Duodenal mucosa (tissue), 2 donors: ENCODE measurements around the gene MRPS15.

Experiments used
- H3K27ac ChIP-seq: one replicate; pipeline ENCODE4 v1.7.0; 2013; ENCODE audit warnings: low read depth, low read length
- H3K27me3 ChIP-seq, 2 donors: one replicate each; pipeline ENCODE4 v1.7.0; 2013; ENCODE audit warnings: low read length in 2 of 2, control low read depth in 1 of 2; ENCODE audit not compliant: insufficient read depth in 2 of 2, control insufficient read depth in 1 of 2
- H3K36me3 ChIP-seq, 2 donors: one replicate each; pipeline ENCODE4 v1.7.0; 2013; ENCODE audit warnings: low read length in 2 of 2, control low read depth in 1 of 2; ENCODE audit not compliant: insufficient read depth in 2 of 2, control insufficient read depth in 1 of 2
- H3K4me1 ChIP-seq, 2 donors: one replicate each; pipeline ENCODE4 v1.7.0; 2013; ENCODE audit warnings: low read length in 2 of 2, control low read depth in 1 of 2; ENCODE audit not compliant: insufficient read depth in 2 of 2, control insufficient read depth in 1 of 2
- H3K4me3 ChIP-seq, 2 donors: one replicate each; pipeline ENCODE4 v1.7.0; 2013; ENCODE audit warnings: low read length in 2 of 2, low read depth in 1 of 2
- H3K9ac ChIP-seq, 2 donors: one replicate each; pipeline ENCODE4 v1.7.0; 2013; ENCODE audit warnings: low read length in 2 of 2, low read depth in 1 of 2
- H3K9me3 ChIP-seq, 2 donors: one replicate each; pipeline ENCODE4 v1.7.0; 2013; ENCODE audit warnings: low read length in 2 of 2, control low read depth in 1 of 2; ENCODE audit not compliant: control insufficient read depth in 1 of 2

The MRPS15 gene

DNA sequence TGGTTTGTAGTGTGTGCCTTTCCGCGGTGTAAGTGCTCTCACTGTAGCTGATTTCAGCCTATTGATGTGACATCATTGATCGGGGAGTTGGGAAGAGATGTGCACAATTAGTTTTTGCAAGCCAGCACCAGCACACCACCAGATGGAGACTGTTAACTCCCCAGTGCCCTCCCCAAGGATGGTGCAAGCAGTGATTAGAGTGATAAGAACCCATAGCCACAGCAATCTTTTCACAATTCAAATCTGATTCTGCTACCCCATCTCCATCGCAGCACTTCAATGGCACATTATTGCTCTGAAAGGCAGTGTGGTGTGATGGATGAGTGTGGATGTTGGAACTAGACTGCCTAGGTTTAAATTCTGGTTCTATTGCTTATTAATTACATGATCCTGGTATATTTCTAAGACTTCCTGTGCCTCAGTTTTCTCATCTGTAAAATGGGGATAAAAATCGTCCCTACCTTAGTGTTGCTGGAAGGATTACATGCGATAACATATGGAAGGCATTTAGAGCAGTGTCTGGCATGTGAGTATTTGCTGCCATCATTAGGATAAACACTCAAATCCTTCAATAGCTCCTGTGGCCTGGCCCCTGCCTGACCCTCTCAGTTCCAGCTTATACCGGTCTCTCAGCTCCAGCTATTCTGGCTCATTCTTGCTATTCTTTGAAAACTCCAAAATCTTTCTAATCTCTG, 11.9 kb upstream of the MRPS15 start:
- Histone ChIP-seq H3K27me3 (no peaks in the 10 kb centered on the region), H3K9me3 (no peaks in the 10 kb centered on the region), H3K4me3 (no peak overlapping the region), H3K4me1 (no peaks in the 10 kb centered on the region), H3K36me3 (no peaks in the 10 kb centered on the region), H3K9ac (no peak overlapping the region), H3K27ac (no peak overlapping the region)

DNA sequence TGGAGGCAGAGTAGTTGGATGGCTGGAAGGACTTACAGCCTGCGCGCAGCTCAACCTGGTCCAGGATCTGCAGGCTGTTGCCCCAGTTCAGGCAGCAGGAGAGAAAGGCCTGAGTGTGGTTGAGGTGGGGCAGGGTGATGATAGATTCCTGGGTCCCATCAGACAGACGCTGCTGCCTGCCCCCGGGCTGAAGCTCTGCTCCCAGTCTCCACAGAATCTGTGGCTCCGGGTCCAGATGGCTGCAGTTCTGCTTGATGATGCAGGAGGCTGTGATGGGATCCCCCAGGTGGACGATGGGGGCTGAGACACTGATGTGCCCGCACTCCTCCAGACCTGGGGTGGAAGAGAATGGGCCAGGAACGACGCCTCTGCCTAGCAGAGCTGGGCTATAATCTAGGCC, 11.2 kb upstream of the MRPS15 start:
- Histone ChIP-seq H3K27me3 (no peaks in the 10 kb centered on the region), H3K9ac (no peak overlapping the region), H3K9me3 (no peaks in the 10 kb centered on the region), H3K4me3 (no peak overlapping the region), H3K36me3 (no peaks in the 10 kb centered on the region), H3K27ac (no peak overlapping the region), H3K4me1 (no peaks in the 10 kb centered on the region)

DNA sequence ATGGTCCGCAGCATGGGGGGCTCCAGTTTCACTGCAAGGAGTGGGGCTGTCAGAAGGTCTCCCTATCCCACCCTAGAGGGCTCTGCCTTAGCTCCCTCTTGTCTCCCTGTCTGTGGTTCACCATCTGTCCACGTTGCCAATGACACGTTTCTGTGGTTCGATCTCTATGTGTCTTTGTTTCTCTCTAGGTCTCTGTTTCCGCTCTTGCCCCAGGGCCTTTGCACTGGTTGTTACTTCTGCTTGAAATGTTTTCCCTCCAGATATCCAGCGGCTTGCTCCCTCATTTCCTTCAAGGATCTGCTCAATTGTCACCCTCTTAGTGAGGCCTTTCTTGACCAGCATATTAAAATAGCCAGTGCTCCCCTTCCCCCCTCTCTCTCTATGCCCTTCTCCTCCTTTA, 8.5 kb upstream of the MRPS15 start:
- no peak overlapping the region for H3K9ac ChIP-seq
- no peaks in the 10 kb centered on the region for H3K36me3 ChIP-seq
- no peak overlapping the region for H3K4me3 ChIP-seq
- no peaks in the 10 kb centered on the region for H3K27me3 ChIP-seq
- no peak overlapping the region for H3K27ac ChIP-seq
- no peaks in the 10 kb centered on the region for H3K9me3 ChIP-seq
- H3K4me1 ChIP-seq: no peaks in the 10 kb centered on the region

DNA sequence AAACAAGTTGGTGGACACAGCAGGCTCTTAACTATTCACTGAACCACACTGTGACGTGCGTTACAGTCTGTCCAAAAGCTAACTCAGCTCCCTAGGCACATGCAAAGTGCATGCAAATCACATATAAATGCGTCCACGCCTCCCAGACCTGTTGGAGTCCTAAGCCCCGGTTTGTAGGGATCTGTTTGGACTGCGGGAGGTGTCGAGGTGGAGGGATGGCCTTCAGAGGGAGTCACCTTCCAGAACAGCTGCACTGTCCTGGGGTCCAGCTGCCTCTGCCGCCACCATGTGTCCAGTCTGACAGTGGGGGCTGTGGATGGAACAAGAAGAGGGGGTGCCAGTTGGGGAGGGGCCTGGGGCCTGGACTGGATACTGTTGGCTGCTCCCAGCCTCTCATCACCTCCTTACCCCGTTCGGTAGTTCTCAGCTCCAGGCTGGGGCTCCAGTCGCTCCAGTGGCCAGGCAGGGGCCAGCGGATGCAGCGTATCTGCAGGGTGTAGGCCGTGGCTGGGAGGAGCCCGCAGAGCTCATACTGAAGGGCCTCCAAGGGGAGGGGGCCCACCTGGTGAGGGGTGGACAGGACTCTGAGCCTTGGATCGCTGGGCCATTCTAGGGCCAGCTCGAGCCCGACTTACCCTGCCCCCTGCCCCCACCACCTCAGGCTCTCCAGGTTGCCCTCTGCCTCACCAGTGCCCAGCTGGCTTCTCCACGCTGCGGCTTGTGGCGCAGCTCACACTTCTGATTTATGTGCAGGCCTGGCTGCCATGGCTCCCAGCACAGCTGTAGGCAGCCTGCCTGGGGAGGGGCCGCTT, 7.9 kb upstream of the MRPS15 start:
- no peak overlapping the region for H3K9ac ChIP-seq
- no peak overlapping the region for H3K27ac ChIP-seq
- no peaks in the 10 kb centered on the region for H3K4me1 ChIP-seq
- H3K27me3 ChIP-seq: no peaks in the 10 kb centered on the region
- no peaks in the 10 kb centered on the region for H3K36me3 ChIP-seq
- no peak overlapping the region for H3K4me3 ChIP-seq
- no peaks in the 10 kb centered on the region for H3K9me3 ChIP-seq

DNA sequence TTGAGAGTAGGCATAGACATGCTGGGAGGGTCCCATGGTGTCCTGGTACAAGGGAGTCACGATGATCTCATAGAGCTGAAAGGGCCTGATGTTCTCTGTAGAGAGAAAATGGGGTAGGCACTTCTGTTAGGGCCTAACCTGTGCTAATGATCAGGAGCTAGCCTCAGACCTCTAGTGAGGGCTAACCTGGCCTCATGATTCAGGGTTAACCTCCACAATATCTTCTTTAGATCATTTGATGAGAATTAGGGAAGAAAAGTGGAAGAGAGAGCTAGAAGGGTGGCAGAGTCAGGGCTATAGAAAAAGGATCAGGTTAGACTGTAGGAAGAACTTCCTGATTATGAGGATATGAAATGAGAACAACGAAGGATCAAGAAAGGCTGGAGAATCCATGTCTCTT, 5.0 kb upstream of the MRPS15 start:
- Histone ChIP-seq H3K9ac (no peak overlapping the region), H3K27me3 (no peaks in the 10 kb centered on the region), H3K36me3 (no peaks in the 10 kb centered on the region), H3K9me3 (no peaks in the 10 kb centered on the region), H3K27ac (no peak overlapping the region), H3K4me3 (no peak overlapping the region), H3K4me1 (peaks cover 5 to 10% of the 10 kb centered on the region in 2 donors)

DNA sequence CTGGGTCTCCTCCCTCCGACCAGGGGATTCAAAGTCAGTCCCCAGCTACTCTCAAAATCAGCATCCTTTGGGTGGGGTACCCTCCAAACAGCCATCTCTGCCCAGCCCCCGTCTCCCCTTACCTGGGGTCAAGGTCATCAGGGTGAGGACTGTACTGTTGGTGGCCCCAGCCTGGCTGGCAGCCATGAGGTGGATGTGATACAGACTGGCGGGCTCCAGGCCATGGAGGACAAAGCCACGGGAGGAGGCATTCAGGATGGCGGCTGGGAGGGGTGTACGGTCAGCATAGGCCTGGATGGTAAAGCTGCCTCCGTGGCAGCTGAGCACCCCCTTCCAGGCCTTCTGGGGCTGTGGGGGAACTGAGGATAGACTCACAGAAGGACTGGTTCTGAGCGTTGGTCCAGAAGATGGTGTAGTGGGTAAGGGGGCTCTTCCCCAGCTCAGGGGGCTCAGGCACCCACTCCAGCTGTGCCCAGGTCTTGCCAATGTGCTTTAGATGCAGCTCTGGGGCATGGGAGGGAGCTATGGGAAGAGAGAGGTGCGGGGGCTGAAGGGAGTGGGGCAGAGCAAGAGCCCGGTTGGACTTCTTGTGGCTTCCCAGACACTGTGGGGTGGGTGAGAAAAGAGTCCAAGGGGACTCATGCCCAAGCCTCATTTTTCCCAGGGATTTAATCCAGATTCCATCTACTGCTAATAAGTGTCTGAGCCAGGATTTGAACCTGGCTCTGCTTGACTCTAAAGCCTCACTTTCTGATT, 3.7 kb upstream of the MRPS15 start:
- no peak overlapping the region for H3K27ac ChIP-seq
- no peaks in the 10 kb centered on the region for H3K9me3 ChIP-seq
- H3K4me1 ChIP-seq: peaks cover 11 to 16% of the 10 kb centered on the region in 2 donors
- no peak overlapping the region for H3K4me3 ChIP-seq
- H3K36me3 ChIP-seq: no peaks in the 10 kb centered on the region
- no peaks in the 10 kb centered on the region for H3K27me3 ChIP-seq
- no peak overlapping the region for H3K9ac ChIP-seq

DNA sequence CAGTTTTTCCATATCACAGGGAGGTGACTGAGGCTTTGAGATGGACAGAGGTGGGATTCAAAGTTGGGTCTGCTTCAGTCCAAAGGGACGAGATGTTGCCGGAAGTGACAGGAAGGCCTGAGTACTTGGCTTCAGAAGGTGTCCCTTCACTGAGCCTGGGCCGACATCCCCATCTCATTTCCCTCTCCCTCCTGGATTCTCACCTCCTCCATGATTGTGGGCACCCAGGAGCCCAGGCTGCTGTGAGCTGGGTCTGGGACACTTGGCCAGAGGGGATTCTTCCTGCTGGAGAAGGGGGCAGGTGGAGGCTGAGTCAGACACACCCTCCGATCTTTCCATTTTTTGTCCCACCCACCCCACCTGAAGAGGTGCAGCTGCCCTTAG, 2.8 kb upstream of the MRPS15 start:
- no peak overlapping the region for H3K4me3 ChIP-seq
- H3K4me1 ChIP-seq: peaks cover 15 to 16% of the 10 kb centered on the region in 2 donors
- H3K9ac ChIP-seq: no peak overlapping the region
- no peak overlapping the region for H3K27ac ChIP-seq
- no peaks in the 10 kb centered on the region for H3K27me3 ChIP-seq
- H3K36me3 ChIP-seq: peaks cover 0 to 5% of the 10 kb centered on the region in 2 donors
- H3K9me3 ChIP-seq: no peaks in the 10 kb centered on the region

DNA sequence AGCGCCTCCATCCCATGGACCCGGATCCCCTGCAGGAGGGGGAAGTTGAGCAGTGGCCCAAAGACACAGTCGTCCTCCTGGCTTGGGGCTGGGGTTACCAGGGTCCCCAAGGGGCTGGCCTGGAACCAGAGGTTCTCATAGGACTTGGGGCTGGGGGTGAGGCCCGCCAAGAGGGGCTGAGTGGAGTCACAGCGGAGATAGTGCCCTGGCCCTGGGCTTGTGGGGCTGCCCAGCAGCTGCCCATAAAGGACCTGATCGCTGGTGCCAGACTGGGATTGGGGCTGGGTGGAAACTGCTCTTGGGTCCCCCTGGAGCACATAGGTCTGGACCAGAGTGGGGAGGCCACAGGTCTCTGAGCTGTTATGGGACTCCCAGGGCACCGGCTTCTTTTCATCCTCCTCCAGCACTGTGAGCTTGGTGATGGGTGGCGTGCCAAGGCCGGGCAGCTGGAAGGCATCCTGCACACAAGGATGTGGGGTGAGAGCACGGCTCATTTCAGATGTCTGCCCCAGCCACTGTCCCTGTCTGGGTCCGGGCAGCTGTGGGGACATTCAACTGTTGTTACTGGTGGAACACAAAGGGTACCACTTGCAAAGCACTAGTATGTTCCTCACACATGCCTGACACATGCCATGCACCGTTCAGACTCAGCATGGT, 2.3 kb upstream of the MRPS15 start:
- Histone ChIP-seq H3K36me3 (peaks cover 1 to 10% of the 10 kb centered on the region in 2 donors), H3K9me3 (no peaks in the 10 kb centered on the region), H3K9ac (no peak overlapping the region), H3K27me3 (no peaks in the 10 kb centered on the region), H3K4me1 (peaks cover 15 to 16% of the 10 kb centered on the region in 2 donors), H3K4me3 (no peak overlapping the region), H3K27ac (no peak overlapping the region)

DNA sequence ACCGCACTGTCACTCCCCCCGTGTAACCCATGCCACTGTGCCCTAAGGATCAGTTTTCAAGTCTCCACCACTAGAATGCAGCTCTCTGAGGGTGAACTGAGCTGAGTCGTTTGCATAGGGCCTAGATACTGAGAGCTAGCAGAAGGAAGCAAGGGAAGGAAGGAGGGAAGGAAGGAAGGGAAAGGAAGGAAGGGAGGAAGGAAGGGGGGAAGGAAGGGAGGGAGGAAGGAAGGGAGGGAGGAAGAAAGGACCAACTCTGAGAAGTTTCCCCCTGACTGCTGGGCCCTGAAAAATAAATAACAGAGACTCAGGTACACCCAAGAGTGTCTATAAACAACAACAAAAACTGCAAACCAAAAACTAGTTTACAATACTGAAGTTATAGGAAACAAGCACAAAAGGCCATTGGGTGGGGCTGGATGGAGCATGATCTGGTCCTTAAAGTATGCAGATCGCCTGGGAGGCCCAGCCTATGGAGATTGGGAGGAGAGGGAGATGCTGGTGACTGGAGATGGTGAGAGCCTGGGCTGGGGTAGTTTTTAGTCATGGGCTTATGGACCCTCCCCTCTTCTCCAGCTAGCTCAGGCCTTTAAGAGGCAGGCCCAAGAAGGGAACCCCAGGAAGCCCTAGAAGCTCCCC, 1.7 kb upstream of the MRPS15 start:
- Histone ChIP-seq H3K4me1 (peaks cover 15 to 16% of the 10 kb centered on the region in 2 donors), H3K9ac (no peak overlapping the region), H3K9me3 (no peaks in the 10 kb centered on the region), H3K27me3 (no peaks in the 10 kb centered on the region), H3K36me3 (peaks cover 6 to 17% of the 10 kb centered on the region in 2 donors), H3K4me3 (no peak overlapping the region), H3K27ac (no peak overlapping the region)
